Measurements from ENCODE around the gene CALB2.
"Not testable (repeated sequence)": the region's sequence is repeated elsewhere in the genome, so short reads cannot be mapped to it uniquely, and the experiment has no call there.

Gene CALB2

GRCh38 chr16:71353736-71354135 lies 4.8 kb upstream of the CALB2 start:
- no peak overlapping the region for H3K4me3 ChIP-seq (ENCODE audit: low read depth in 1 of 2, low read length in 1 of 2)
- no peak overlapping the region for H3K27ac ChIP-seq
- H3K4me1 ChIP-seq (ENCODE audit: control insufficient read depth in 1 of 2, insufficient read depth in 1 of 2, low read depth in 1 of 2, low read length in 1 of 2), result peaks cover 5% of the 10 kb centered on the region in 2 experiments
- H3K27me3 ChIP-seq, result peaks cover 31% of the 10 kb centered on the region
- TF ChIP-seq, protein P1, sequence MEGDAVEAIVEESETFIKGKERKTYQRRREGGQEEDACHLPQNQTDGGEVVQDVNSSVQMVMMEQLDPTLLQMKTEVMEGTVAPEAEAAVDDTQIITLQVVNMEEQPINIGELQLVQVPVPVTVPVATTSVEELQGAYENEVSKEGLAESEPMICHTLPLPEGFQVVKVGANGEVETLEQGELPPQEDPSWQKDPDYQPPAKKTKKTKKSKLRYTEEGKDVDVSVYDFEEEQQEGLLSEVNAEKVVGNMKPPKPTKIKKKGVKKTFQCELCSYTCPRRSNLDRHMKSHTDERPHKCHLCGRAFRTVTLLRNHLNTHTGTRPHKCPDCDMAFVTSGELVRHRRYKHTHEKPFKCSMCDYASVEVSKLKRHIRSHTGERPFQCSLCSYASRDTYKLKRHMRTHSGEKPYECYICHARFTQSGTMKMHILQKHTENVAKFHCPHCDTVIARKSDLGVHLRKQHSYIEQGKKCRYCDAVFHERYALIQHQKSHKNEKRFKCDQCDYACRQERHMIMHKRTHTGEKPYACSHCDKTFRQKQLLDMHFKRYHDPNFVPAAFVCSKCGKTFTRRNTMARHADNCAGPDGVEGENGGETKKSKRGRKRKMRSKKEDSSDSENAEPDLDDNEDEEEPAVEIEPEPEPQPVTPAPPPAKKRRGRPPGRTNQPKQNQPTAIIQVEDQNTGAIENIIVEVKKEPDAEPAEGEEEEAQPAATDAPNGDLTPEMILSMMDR (IDR thresholded peaks at IDR 0.05), result no peak
- no peaks in the 10 kb centered on the region for H3K9me3 ChIP-seq
- H3K36me3 ChIP-seq, result no peaks in the 10 kb centered on the region

- Histone ChIP-seq H3K4me3 (ENCODE audit: low read depth in 1 of 2, low read length in 1 of 2) (no peak overlapping the region), H3K27ac (no peak overlapping the region), H3K4me1 (ENCODE audit: control insufficient read depth in 1 of 2, insufficient read depth in 1 of 2, low read depth in 1 of 2, low read length in 1 of 2) (peaks cover 5% of the 10 kb centered on the region in 2 experiments), H3K36me3 (no peaks in the 10 kb centered on the region), H3K27me3 (peaks cover 36% of the 10 kb centered on the region), H3K9me3 (no peaks in the 10 kb centered on the region)
- TF ChIP-seq, protein P1 (IDR thresholded peaks at IDR 0.05), result no peak
Observed at GRCh38 chr16:71354156-71354555, 4.4 kb upstream of the CALB2 start.

DNA sequence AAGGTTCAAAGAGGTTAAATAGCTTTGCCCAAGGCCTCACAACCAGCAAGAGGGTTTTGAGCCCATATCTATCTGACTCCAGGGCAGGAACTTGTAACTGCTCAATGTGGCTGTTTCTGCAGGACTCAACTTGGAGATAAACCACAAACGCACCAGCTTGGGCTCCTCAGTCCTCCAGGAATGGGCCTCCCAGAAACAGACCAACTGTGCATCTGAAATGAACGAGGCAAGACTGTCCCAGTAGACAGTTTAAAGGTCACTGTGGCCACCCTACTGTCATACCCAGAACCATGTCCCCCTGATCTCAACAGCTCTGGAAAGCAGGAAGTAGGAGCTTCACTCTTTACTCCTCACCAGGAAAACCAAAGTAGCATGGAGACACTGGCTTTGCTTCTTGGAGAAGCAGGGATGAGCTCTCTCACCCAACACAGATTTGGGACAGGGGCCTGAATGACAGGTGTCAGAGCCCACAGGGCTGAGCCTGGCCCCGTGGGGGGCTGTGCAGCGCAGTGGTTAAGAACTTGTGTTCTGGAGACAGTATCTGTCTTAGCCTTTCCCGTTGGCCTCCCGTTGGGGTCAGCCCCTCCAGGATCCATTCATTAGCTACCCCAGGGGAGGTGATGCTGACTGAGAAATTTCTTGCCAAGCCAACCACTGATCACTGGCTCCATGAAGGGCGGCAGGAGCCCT lies 2.3 kb upstream of the CALB2 start:
- Histone ChIP-seq H3K4me1 (ENCODE audit: control insufficient read depth in 1 of 2, insufficient read depth in 1 of 2, low read depth in 1 of 2, low read length in 1 of 2) (peaks cover 5% of the 10 kb centered on the region in 2 experiments), H3K4me3 (ENCODE audit: low read depth in 1 of 2, low read length in 1 of 2) (no peak overlapping the region), H3K9me3 (no peaks in the 10 kb centered on the region), H3K27me3 (peaks cover 50% of the 10 kb centered on the region), H3K36me3 (no peaks in the 10 kb centered on the region), H3K27ac (no peak overlapping the region)
- TF ChIP-seq, protein P1 (IDR thresholded peaks at IDR 0.05), result no peak

- H3K36me3 ChIP-seq; H3K9me3 ChIP-seq; H3K27ac ChIP-seq; H3K4me3 ChIP-seq (ENCODE audit: low read depth in 1 of 2, low read length in 1 of 2); H3K4me1 ChIP-seq (ENCODE audit: control insufficient read depth in 1 of 2, insufficient read depth in 1 of 2, low read depth in 1 of 2, low read length in 1 of 2): not testable (repeated sequence)
- peaks cover 50% of the 10 kb centered on the region for H3K27me3 ChIP-seq
Observed at GRCh38 chr16:71356936-71357335, 1.6 kb upstream of the CALB2 start.

- no peaks in the 10 kb centered on the region for H3K36me3 ChIP-seq
- H3K4me1 ChIP-seq (ENCODE audit: control insufficient read depth in 1 of 2, insufficient read depth in 1 of 2, low read depth in 1 of 2, low read length in 1 of 2), result peaks cover 5% of the 10 kb centered on the region in 2 experiments
- no peak overlapping the region for H3K27ac ChIP-seq
- H3K4me3 ChIP-seq (ENCODE audit: low read depth in 1 of 2, low read length in 1 of 2), result no peak overlapping the region
- H3K27me3 ChIP-seq, result peaks cover 47% of the 10 kb centered on the region
- no peaks in the 10 kb centered on the region for H3K9me3 ChIP-seq
- TF ChIP-seq, protein P1 (IDR thresholded peaks at IDR 0.05), result no peak
Observed at GRCh38 chr16:71357681-71358080, 842 bp upstream of the CALB2 start.

DNA sequence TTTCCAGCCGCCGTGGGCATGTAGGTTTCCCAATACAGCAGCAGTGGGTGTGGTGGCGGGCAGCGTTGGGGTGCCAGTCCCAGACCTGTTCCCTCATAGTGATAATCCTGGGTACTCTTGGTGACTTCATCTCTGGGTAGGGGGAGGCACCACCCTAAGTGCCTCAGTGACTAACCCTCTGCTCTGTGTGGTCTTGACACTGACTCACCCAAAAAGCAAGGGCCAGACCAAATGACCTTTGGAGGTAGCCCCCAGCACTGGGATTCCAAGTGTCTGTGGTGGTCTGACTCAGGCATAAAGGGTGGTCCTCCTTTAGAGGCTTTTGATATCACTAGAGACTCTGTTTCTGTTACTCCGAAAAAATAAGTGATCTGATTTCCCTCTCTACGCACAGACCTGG lies 908 bp downstream of the CALB2 start:
- Histone ChIP-seq H3K36me3 (no peaks in the 10 kb centered on the region), H3K4me1 (ENCODE audit: control insufficient read depth in 1 of 2, insufficient read depth in 1 of 2, low read depth in 1 of 2, low read length in 1 of 2) (peaks cover 5% of the 10 kb centered on the region in 2 experiments), H3K4me3 (ENCODE audit: low read depth in 1 of 2, low read length in 1 of 2) (no peak overlapping the region), H3K9me3 (no peaks in the 10 kb centered on the region), H3K27ac (no peak overlapping the region), H3K27me3 (peaks cover 45% of the 10 kb centered on the region)
- TF ChIP-seq, protein P1 (IDR thresholded peaks at IDR 0.05), result no peak
